Gastroesophageal sphincter (tissue), 3 donors: Measurements from ENCODE around the gene MIDN.

Experiments used
- POLR2A ChIP-seq, 2 donors: fragments of 450-650 bp; IDR thresholded peaks; one replicate each; pipeline ENCODE4 v1.6.1; 2017; ENCODE audit warnings: antibody characterized with exemption in 2 of 2, mild to moderate bottlenecking in 2 of 2, moderate library complexity in 1 of 2
- POLR2AphosphoS5 ChIP-seq: sonication (generic); formaldehyde crosslinking; IDR thresholded peaks from one replicate; pipeline ENCODE4 v1.6.1; 2017; ENCODE audit warnings: antibody characterized with exemption
- TF ChIP-seq, protein P1 (sequence below), 4 experiments: fragments of 200-600 bp in 2 of 4; fragments of 450-650 bp in 2 of 4; sonication (generic) in 1 of 4; IDR thresholded peaks; one replicate each; pipeline ENCODE4 v1.5.1; 2017 to 2019; ENCODE audit warnings: antibody characterized with exemption in 4 of 4, mild to moderate bottlenecking in 2 of 4, moderate library complexity in 2 of 4

DNA sequence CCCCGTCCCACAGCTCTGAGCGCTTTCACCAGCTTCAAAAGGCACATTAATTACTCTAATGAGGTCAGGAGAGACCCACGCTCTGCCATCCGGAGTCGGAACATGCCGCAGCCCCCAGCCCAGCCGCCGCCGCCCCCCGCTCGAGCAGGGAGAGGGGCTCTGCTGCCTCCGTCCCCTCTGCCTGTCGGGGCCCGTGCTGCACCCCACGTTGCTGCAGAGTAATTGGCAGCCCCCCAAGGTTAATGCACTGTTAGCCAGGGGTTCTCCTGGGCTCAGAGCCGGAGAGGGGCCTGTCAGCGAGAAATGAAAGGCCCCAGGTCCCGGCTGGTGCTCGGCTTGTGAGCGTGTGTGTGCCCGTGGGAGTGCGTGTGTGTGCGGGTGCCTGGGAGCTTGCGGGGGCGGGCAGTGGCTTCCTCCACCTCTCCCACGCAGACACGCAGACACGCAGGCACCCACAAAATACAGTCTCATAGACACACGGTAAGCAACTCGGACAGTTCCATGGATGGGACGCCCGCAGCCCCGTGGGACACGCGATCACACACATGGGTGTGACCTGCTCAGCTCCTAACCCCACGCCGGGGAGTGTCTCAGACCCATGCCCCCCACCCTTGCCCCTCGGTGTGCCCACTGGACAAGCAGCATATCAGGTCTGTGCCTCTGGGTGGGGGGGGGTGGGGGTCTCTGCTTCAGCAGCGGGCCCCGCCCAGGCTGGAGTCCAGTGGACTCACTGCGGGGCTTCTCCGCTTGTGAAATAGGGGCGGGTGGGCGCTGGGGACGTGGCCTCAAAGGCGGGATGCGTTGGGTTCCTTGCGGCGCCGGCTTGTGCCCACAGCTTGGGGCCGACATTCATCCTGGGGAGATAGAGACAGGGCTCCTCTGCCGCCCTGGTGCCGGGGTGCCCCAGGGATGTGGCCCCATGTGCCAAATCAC lies 32.5 kb downstream of the MIDN start:
- TF ChIP-seq POLR2A (IDR thresholded peaks at IDR 0.05) (no peak), POLR2AphosphoS5 (no peak)
- TF ChIP-seq, protein P1, sequence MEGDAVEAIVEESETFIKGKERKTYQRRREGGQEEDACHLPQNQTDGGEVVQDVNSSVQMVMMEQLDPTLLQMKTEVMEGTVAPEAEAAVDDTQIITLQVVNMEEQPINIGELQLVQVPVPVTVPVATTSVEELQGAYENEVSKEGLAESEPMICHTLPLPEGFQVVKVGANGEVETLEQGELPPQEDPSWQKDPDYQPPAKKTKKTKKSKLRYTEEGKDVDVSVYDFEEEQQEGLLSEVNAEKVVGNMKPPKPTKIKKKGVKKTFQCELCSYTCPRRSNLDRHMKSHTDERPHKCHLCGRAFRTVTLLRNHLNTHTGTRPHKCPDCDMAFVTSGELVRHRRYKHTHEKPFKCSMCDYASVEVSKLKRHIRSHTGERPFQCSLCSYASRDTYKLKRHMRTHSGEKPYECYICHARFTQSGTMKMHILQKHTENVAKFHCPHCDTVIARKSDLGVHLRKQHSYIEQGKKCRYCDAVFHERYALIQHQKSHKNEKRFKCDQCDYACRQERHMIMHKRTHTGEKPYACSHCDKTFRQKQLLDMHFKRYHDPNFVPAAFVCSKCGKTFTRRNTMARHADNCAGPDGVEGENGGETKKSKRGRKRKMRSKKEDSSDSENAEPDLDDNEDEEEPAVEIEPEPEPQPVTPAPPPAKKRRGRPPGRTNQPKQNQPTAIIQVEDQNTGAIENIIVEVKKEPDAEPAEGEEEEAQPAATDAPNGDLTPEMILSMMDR (IDR thresholded peaks at IDR 0.05), result no peak
